ENCODE results near the gene HOXA1. TPM values are rescaled to one million over a fixed set of nuclear protein-coding genes. Genes with fewer than 3 reads are reported as not detected.
A peak's percentile ranks its signal among the peaks of the same experiment; 100 is the strongest.

HOXA1 gene
- total RNA-seq, 1 experiment from 2014 or later, result 5.8 TPM

DNA sequence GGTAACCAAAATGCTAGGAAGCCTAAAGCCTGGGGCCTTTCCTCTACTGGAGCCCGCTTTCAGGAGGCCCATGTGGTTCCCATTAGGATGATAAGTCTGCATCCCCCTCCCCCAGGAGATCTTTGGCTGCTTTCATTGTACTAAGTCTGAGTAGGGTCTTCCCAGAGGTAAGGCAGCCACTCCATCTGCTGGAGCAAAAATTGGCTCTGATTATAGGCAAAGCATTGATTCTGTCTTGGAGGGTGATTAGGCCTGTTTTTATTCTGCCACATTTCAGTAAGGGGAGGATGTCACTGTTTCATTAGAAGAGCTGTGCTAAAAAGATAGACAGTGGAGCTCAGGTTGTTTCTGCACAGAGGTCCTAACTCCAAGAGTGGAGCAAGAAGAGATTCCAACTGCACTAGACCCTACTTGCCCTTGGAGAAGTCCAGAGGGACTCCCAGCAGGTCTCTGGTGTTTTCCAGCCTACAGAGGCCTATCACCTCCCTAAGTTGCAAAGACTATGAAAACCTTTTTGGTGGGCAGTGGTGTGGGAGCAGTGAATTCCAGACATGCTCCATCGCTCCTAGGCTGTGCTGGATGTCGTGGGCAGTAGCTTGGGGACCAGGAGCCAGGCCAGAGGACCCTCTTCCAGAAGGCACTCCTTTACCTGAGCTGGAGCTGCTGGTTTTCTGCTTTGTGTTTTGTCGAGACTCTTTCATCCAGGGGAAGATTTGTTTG lies 13.8 kb upstream of the HOXA1 start:
- DNase-seq (ENCODE audit: low read depth in 1 of 2, low spot score in 2 of 2), result no peak
- H3K27ac ChIP-seq, result no peak overlapping the region

DNA sequence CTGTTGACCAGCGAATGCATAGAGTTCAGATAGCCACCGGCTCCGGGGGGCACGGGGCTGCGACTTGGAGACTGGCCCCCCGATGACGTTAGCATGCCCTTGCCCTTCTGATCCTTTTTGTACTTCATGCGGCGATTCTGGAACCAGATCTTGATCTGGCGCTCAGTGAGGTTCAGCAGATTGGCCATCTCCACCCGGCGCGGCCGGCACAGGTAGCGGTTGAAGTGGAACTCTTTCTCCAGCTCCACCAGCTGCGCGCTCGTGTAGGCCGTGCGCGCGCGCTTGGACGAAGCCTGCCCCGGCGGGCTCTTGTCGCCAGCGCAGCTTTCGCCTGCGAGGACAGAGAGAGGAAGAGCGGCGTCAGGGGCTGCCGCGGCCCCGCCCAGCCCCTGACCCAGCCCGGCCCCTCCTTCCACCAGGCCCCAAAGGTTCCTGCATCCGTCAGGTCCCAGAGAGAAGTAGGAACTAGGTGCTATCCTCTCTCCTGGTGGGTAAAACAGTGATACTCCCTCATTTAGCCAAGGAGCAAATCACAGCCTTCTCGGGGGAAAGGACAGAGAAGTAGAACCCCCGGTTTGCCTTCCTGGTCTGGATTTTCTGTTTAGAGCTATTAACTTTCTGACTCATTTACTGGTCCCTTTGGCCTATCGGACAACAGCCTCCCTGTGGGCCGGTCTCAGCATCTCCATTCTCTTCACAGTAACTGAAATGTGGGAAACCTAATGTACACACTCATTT lies 12.8 kb upstream of the HOXA1 start:
- Histone ChIP-seq H3K4me3 (no peak overlapping the region), H3K9me3 (replicated peaks) (0 out of 2 replicates have a peak, but pooled peaks cover 2% of the 10 kb centered on the region), H3K27ac (no peak overlapping the region), H3K4me1 (replicated peaks) (peaks cover 36% of the 10 kb centered on the region), H3K27me3 (replicated peaks) (no peaks in the 10 kb centered on the region), H3K36me3 (peaks cover 14% of the 10 kb centered on the region)
- peak in 1 of 2 experiments; percentile 33 for DNase-seq (ENCODE audit: low read depth in 1 of 2, low spot score in 2 of 2)

More for the DNA sequence above, 13.8 kb upstream of the HOXA1 start:
- Histone ChIP-seq H3K36me3 (peaks cover 14% of the 10 kb centered on the region), H3K4me1 (replicated peaks) (peaks cover 40% of the 10 kb centered on the region), H3K4me3 (no peak overlapping the region), H3K9me3 (replicated peaks) (0 out of 2 replicates have a peak, but pooled peaks cover 2% of the 10 kb centered on the region), H3K27me3 (replicated peaks) (no peaks in the 10 kb centered on the region)

- Histone ChIP-seq H3K36me3 (peaks cover 14% of the 10 kb centered on the region), H3K9me3 (replicated peaks) (0 out of 2 replicates have a peak, but pooled peaks cover 2% of the 10 kb centered on the region), H3K4me3 (no peak overlapping the region), H3K4me1 (replicated peaks) (peaks cover 33% of the 10 kb centered on the region), H3K27ac (no peak overlapping the region), H3K27me3 (replicated peaks) (no peaks in the 10 kb centered on the region)
- DNase-seq (ENCODE audit: low read depth in 1 of 2, low spot score in 2 of 2), result peak in 1 of 2 experiments; percentile 30
These were observed 11.9 kb upstream of the HOXA1 start for GRCh38 chr7:27107391-27108381.

- Histone ChIP-seq H3K27me3 (replicated peaks) (no peaks in the 10 kb centered on the region), H3K4me1 (replicated peaks) (peaks cover 25% of the 10 kb centered on the region), H3K9me3 (replicated peaks) (0 out of 2 replicates have a peak, but pooled peaks cover 2% of the 10 kb centered on the region), H3K36me3 (peaks cover 14% of the 10 kb centered on the region), H3K4me3 (no peak overlapping the region), H3K27ac (no peak overlapping the region)
- no peak for DNase-seq (ENCODE audit: low read depth in 1 of 2, low spot score in 2 of 2)
These were observed 11.1 kb upstream of the HOXA1 start for GRCh38 chr7:27106901-27107240.

- peak in 1 of 2 experiments; percentile 31 for DNase-seq (ENCODE audit: low read depth in 1 of 2, low spot score in 2 of 2)
- no peak overlapping the region for H3K4me3 ChIP-seq
- H3K4me1 ChIP-seq (replicated peaks), result peaks cover 20% of the 10 kb centered on the region
- H3K27ac ChIP-seq, result no peak overlapping the region
- H3K36me3 ChIP-seq, result peaks cover 14% of the 10 kb centered on the region
- H3K9me3 ChIP-seq (replicated peaks), result 0 out of 2 replicates have a peak, but pooled peaks cover 2% of the 10 kb centered on the region
- H3K27me3 ChIP-seq (replicated peaks), result no peaks in the 10 kb centered on the region
These were observed 10.5 kb upstream of the HOXA1 start for GRCh38 chr7:27106181-27106900.

DNA sequence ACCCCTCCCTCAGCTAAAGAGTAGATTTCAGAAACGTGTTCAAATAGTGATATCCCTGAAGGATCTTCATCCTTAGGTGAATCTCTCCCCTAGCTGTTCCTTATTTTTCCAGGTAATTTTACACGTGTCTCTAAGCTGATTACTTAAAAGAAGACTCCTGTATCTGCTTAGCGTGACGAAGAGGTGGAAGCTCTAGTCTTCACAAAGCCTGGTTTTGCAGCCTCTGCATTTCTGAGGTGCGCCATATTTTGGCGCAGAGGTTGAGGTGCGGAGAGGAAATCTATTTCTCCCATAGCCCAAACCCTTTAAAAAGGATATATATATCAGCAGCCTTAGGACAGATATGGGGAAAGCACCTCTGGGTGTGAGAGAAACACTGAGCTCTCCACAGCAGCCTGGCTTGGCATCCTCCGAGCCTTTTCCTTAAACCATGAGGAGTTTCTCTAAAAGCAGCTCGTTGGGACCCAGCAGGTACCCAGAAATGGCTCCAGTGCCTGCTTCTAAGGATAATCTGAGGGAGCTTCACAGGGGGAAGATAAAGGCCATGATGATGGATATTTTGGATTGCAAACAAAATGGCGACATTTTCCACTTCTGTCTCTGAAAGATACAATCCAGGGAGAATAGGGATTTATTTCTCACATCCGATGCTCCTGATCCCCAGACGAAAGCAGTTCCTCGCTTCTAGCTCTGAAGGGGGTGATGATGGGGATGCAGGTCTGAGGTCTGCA lies 9.7 kb upstream of the HOXA1 start:
- H3K27ac ChIP-seq, result no peak overlapping the region
- 0 out of 2 replicates have a peak, but pooled peaks cover 2% of the 10 kb centered on the region for H3K9me3 ChIP-seq (replicated peaks)
- H3K36me3 ChIP-seq, result peaks cover 21% of the 10 kb centered on the region
- peak in 1 of 2 experiments; percentile 23 for DNase-seq (ENCODE audit: low read depth in 1 of 2, low spot score in 2 of 2)
- H3K4me1 ChIP-seq (replicated peaks), result peaks cover 11% of the 10 kb centered on the region
- no peak overlapping the region for H3K4me3 ChIP-seq
- no peaks in the 10 kb centered on the region for H3K27me3 ChIP-seq (replicated peaks)

DNA sequence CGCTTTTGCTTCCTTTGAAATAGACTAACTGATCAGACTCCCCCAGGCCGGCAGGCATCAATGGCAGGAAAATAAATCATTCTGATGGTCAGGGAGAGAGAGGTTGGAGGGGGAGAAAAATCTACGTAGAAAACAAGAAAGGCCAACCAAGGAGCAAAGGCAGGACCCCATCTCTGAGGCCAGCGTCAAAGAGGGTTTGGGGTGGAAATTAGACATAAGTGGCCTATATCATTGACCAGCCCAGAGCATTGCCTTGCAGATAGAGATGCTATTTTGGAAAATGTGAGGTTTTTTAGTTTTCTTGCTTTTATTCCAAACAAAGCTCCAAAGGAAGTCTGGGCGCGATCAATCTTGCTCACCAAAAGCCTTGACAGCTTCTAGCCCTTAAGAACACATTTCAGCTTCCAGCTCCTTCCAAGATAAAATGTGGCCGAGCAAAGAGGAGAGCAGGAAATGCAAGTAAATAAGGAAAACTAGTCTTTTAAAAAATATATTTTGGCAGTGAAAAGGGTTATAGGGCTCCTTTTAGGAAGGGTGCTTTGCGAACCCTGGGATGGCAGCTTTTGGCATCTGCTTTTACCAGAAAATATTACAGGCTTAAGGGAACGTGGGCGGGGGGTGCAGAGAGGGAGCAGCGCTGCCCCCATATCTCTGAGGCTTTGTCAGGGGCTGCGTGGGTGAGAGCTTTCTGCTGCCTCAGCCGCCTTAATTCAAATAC lies 8.7 kb upstream of the HOXA1 start:
- no peak overlapping the region for H3K4me3 ChIP-seq

DNA sequence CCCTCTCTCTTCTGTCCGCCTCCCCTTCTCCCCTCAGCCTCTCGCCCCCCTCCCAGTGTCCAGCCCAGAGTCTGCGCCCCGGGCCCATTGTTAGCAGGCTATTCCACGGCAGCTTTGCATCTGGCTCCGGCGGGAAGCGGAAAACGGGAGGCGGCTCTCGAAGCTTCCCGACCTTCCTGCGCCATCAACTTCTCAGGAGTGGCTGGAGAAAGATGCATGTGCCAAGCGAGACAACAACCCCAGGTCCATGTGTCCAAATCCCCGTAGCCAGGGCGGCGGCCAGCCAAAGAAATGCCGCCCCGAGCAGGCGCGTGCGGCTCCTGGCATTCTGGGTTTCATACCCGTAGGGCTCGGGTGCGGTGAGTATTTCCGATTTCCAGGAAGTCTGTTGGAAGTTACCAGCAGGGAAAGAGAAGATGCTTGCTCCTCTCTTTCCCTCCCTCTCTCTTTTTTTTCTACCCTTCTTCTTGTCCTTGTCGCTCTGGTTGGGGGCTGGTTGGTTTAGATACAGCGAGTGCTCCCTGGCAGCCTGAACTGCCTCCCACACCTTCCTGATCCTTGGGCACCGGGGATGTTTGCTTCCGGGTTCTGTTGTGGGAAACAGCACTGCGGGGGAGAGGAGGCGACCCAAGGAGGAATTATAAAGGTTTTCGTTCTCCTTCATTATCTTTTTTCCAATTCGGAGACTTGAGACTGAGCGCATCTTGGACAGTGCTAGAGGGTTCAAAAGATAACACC lies 7.9 kb upstream of the HOXA1 start:
- Histone ChIP-seq H3K27ac (no peak overlapping the region), H3K4me1 (replicated peaks) (no peaks in the 10 kb centered on the region), H3K9me3 (replicated peaks) (no peaks in the 10 kb centered on the region), H3K4me3 (no peak overlapping the region), H3K27me3 (replicated peaks) (no peaks in the 10 kb centered on the region), H3K36me3 (peaks cover 30% of the 10 kb centered on the region)
- peak in 1 of 2 experiments; percentile 36 for DNase-seq (ENCODE audit: low read depth in 1 of 2, low spot score in 2 of 2)

More for the DNA sequence above, 8.7 kb upstream of the HOXA1 start:
- DNase-seq (ENCODE audit: low read depth in 1 of 2, low spot score in 2 of 2), result peak in 1 of 2 experiments; percentile 20
- no peak overlapping the region for H3K27ac ChIP-seq
- 0 out of 2 replicates have a peak, but pooled peaks cover 4% of the 10 kb centered on the region for H3K4me1 ChIP-seq (replicated peaks)
- H3K9me3 ChIP-seq (replicated peaks), result no peaks in the 10 kb centered on the region
- peaks cover 22% of the 10 kb centered on the region for H3K36me3 ChIP-seq
- no peaks in the 10 kb centered on the region for H3K27me3 ChIP-seq (replicated peaks)

GRCh38 chr7:27102581-27103442 lies 7.0 kb upstream of the HOXA1 start, which contains the start of gene HOXA2:
Gene HOXA2 (minus strand): TSS chr7:27102683. CDS start chr7:27102500, 183 bp downstream.
- H3K36me3 ChIP-seq, result peaks cover 39% of the 10 kb centered on the region
- peaks cover 4% of the 10 kb centered on the region for H3K4me1 ChIP-seq (replicated peaks)
- no peaks in the 10 kb centered on the region for H3K9me3 ChIP-seq (replicated peaks)
- peak in 1 of 2 experiments; percentile 28 for DNase-seq (ENCODE audit: low read depth in 1 of 2, low spot score in 2 of 2)
- H3K27me3 ChIP-seq (replicated peaks), result no peaks in the 10 kb centered on the region
- no peak within 1 kb of the TSS for H3K27ac ChIP-seq
- no peak within 1 kb of the TSS for H3K4me3 ChIP-seq

DNA sequence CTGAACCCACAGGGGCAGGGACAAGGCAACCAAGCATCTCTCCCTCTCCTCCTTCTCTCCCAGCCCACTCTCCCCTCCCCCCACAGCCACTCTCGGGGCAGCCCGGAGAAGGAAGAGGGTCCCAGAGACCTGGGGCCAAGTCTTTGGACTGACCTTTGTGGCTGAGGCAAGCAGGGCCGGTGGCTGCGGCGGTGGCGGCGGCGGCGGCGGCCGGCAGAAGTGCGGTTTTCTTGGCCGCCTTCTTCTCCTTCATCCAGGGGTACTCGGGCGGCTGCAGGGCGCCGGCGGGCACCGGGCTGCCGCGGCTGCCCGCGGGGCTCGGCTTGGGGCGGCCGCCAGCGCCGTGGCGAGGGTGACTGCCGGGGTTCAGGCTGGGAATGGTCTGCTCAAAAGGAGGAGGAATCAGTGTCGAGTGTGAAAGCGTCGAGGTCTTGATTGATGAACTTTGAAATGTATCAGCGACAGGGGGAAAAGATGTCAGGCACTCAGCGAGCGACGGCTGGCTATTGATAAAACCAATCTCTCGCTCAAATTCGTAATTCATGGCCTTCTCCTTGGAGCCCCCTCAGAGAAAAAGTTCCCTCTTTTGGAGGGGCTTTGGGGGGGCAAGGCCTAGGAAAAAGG lies 6.3 kb upstream of the HOXA1 start:
- DNase-seq (ENCODE audit: low read depth in 1 of 2, low spot score in 2 of 2), result peak in 1 of 2 experiments; percentile 12
- Histone ChIP-seq H3K36me3 (peaks cover 35% of the 10 kb centered on the region), H3K27ac (no peak overlapping the region), H3K4me1 (replicated peaks) (peaks cover 12% of the 10 kb centered on the region), H3K4me3 (no peak overlapping the region), H3K27me3 (replicated peaks) (no peaks in the 10 kb centered on the region), H3K9me3 (replicated peaks) (no peaks in the 10 kb centered on the region)

Measured in SJSA1 (cell line).